Stimulated activated CD8-positive, alpha-beta memory T cell treated with anti-CD3 and anti-CD28 coated beads, Interleukin-15, amount 100 ng/mL, for 24 hours (primary cell): ENCODE data around the gene GPR146.

Experiments
- DNase-seq: peaks from one replicate; pipeline ENCODE4 v3.0.0-alpha.2; 2020; ENCODE audit warnings: low read depth

GPR146 gene

GRCh38 chr7:1092806-1093501 is 48.6 kb downstream of the GPR146 start:
- DNase-seq = no peak

- no peak for DNase-seq
Observed at GRCh38 chr7:1093502-1093843, 49.1 kb downstream of the GPR146 start.

- no peak for DNase-seq
Observed at GRCh38 chr7:1093916-1094508, 49.7 kb downstream of the GPR146 start.

GRCh38 chr7:1094870-1095269 is 50.5 kb downstream of the GPR146 start:
- DNase-seq = no peak

- no peak for DNase-seq
Observed at GRCh38 chr7:1095621-1096155, 51.3 kb downstream of the GPR146 start.

- no peak for DNase-seq
Observed at GRCh38 chr7:1096156-1097119, 52.1 kb downstream of the GPR146 start.

- no peak for DNase-seq
Observed at GRCh38 chr7:1097120-1097504, 52.8 kb downstream of the GPR146 start.

- no peak for DNase-seq
Observed at GRCh38 chr7:1098243-1099153, 54.2 kb downstream of the GPR146 start.

GRCh38 chr7:1099154-1099542 is 54.8 kb downstream of the GPR146 start:
- DNase-seq = no peak

- no peak for DNase-seq
Observed at GRCh38 chr7:1099637-1100036, 55.3 kb downstream of the GPR146 start.

GRCh38 chr7:1100386-1100785 is 56.0 kb downstream of the GPR146 start:
- DNase-seq = no peak

GRCh38 chr7:1100834-1101562 is 56.7 kb downstream of the GPR146 start:
- DNase-seq = no peak

GRCh38 chr7:1101563-1102431 is 57.5 kb downstream of the GPR146 start:
- DNase-seq = no peak

- no peak for DNase-seq
Observed at GRCh38 chr7:1103009-1103788, 58.9 kb downstream of the GPR146 start.

GRCh38 chr7:1103789-1104515 is 59.6 kb downstream of the GPR146 start:
- DNase-seq = no peak

- DNase-seq = no peak
Observed at GRCh38 chr7:1104516-1105179, 60.3 kb downstream of the GPR146 start.

GRCh38 chr7:1105189-1105588 is 60.8 kb downstream of the GPR146 start:
- no peak for DNase-seq
